Astrocyte (in vitro differentiated cells and primary cell): ENCODE results near the gene SHC3. TPM values are rescaled to one million over a fixed set of nuclear protein-coding genes. Genes with fewer than 3 reads are reported as not detected.

Experiments
- DNase-seq: peaks from one replicate; pipeline ENCODE4 v3.0.0-alpha.2; 2010; ENCODE audit warnings: low read depth
- FAIRE-seq: peaks from 2 replicates; lab custom pipeline; 2011; peaks lifted over from hg19 to GRCh38; lab: Jason Lieb, UNC
- H2AFZ ChIP-seq: 2 replicates; pipeline ENCODE4 v1.6.0; 2012; ENCODE audit warnings: low read depth, low read length, inconsistent platforms
- H3K27ac ChIP-seq: 2 replicates; pipeline ENCODE4 v1.5.1; 2011; ENCODE audit warnings: low read depth, low read length, inconsistent platforms
- H3K27me3 ChIP-seq: 2 replicates; pipeline ENCODE4 v1.6.0; 2011; ENCODE audit warnings: low read length, inconsistent platforms; ENCODE audit not compliant: insufficient read depth
- H3K36me3 ChIP-seq: 2 replicates; pipeline ENCODE4 v1.5.1; 2011; ENCODE audit warnings: low read length, inconsistent platforms; ENCODE audit not compliant: insufficient read depth
- H3K4me1 ChIP-seq: 2 replicates; pipeline ENCODE4 v1.5.1; 2011; ENCODE audit warnings: low read length, inconsistent platforms; ENCODE audit not compliant: insufficient read depth
- H3K4me2 ChIP-seq: 2 replicates; pipeline ENCODE4 v1.6.0; 2012; ENCODE audit warnings: low read length, inconsistent platforms
- H3K4me3 ChIP-seq: 2 replicates; pipeline ENCODE4 v1.5.1; 2011; ENCODE audit warnings: low read depth, mild to moderate bottlenecking, low read length, inconsistent platforms; ENCODE audit not compliant: insufficient read depth
- H3K79me2 ChIP-seq: 2 replicates; pipeline ENCODE4 v1.6.0; 2012; ENCODE audit warnings: mild to moderate bottlenecking, low read length, inconsistent platforms; ENCODE audit not compliant: insufficient read depth
- H3K9ac ChIP-seq: 2 replicates; pipeline ENCODE4 v1.6.0; 2012; ENCODE audit warnings: mild to moderate bottlenecking, low read length, inconsistent platforms
- H3K9me3 ChIP-seq: 2 replicates; pipeline ENCODE4 v1.5.1; 2012; ENCODE audit warnings: low read depth, mild to moderate bottlenecking, low read length, inconsistent platforms; ENCODE audit not compliant: insufficient read depth
- H4K20me1 ChIP-seq: 2 replicates; pipeline ENCODE4 v1.6.0; 2012; ENCODE audit warnings: low read length, inconsistent platforms; ENCODE audit not compliant: insufficient read depth
- H3K27ac Mint-ChIP-seq: one replicate; pipeline ENCODE4 v1.8.0; 2021; ENCODE audit warnings: mild to moderate bottlenecking, mixed read lengths; ENCODE audit not compliant: unreplicated experiment
- H3K27me3 Mint-ChIP-seq: one replicate; pipeline ENCODE4 v1.8.0; 2021; ENCODE audit warnings: low read depth, mixed read lengths; ENCODE audit not compliant: unreplicated experiment
- H3K36me3 Mint-ChIP-seq: one replicate; pipeline ENCODE4 v1.8.0; 2021; ENCODE audit warnings: low read depth, mixed read lengths; ENCODE audit not compliant: unreplicated experiment
- H3K4me1 Mint-ChIP-seq: one replicate; pipeline ENCODE4 v1.8.0; 2021; ENCODE audit warnings: low read depth, mixed read lengths; ENCODE audit not compliant: unreplicated experiment
- H3K4me3 Mint-ChIP-seq: one replicate; pipeline ENCODE4 v1.8.0; 2021; ENCODE audit warnings: mild to moderate bottlenecking, moderate library complexity, mixed read lengths; ENCODE audit not compliant: unreplicated experiment
- H3K9me3 Mint-ChIP-seq: one replicate; pipeline ENCODE4 v1.8.0; 2021; ENCODE audit warnings: mild to moderate bottlenecking, mixed read lengths; ENCODE audit not compliant: unreplicated experiment
- EZH2 ChIP-seq: IDR thresholded peaks from 2 replicates; pipeline ENCODE4 v1.6.1; 2012; ENCODE audit warnings: mild to moderate bottlenecking, low read length, inconsistent platforms; ENCODE audit not compliant: insufficient read depth
- total RNA-seq: library from RNA; stranded (reverse); gene quantifications from 2 replicates; pipeline ENCODE4 v1.2.1, GENCODE V29; 2021
- TF ChIP-seq, protein P1 (sequence below): IDR thresholded peaks from 2 replicates; pipeline ENCODE4 v1.5.1; 2011; ENCODE audit warnings: low read depth, mild to moderate bottlenecking, inconsistent platforms, low read length, moderate library complexity; ENCODE audit not compliant: insufficient read depth

The SHC3 gene
- total RNA-seq, 1 donor from 2014 or later = 4.6 TPM

GRCh38 chr9:89052470-89053097 is 126.0 kb downstream of the SHC3 start:
- FAIRE-seq = no peak
- peaks cover 2% of the 10 kb centered on the region for H3K36me3 Mint-ChIP-seq

GRCh38 chr9:89051421-89052025 is 127.1 kb downstream of the SHC3 start:
- TF ChIP-seq EZH2 = no peak
- TF ChIP-seq, protein P1, sequence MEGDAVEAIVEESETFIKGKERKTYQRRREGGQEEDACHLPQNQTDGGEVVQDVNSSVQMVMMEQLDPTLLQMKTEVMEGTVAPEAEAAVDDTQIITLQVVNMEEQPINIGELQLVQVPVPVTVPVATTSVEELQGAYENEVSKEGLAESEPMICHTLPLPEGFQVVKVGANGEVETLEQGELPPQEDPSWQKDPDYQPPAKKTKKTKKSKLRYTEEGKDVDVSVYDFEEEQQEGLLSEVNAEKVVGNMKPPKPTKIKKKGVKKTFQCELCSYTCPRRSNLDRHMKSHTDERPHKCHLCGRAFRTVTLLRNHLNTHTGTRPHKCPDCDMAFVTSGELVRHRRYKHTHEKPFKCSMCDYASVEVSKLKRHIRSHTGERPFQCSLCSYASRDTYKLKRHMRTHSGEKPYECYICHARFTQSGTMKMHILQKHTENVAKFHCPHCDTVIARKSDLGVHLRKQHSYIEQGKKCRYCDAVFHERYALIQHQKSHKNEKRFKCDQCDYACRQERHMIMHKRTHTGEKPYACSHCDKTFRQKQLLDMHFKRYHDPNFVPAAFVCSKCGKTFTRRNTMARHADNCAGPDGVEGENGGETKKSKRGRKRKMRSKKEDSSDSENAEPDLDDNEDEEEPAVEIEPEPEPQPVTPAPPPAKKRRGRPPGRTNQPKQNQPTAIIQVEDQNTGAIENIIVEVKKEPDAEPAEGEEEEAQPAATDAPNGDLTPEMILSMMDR = no peak
- Histone ChIP-seq H3K27ac (no peak overlapping the region), H2AFZ (no peak overlapping the region), H3K36me3 (peaks cover 6% of the 10 kb centered on the region), H3K4me3 (no peak overlapping the region), H3K79me2 (no peaks in the 10 kb centered on the region), H3K27me3 (no peaks in the 10 kb centered on the region), H3K9me3 (no peaks in the 10 kb centered on the region), H3K9ac (no peak overlapping the region), H3K4me1 (no peaks in the 10 kb centered on the region), H4K20me1 (no peaks in the 10 kb centered on the region), H3K4me2 (no peak overlapping the region)
- no peak overlapping the region for H3K27ac Mint-ChIP-seq
- FAIRE-seq (no peak), DNase-seq (no peak)
- H3K27me3 Mint-ChIP-seq = no peaks in the 10 kb centered on the region
- H3K4me3 Mint-ChIP-seq = no peak overlapping the region
- H3K36me3 Mint-ChIP-seq = peaks cover 5% of the 10 kb centered on the region
- no peaks in the 10 kb centered on the region for H3K9me3 Mint-ChIP-seq
- H3K4me1 Mint-ChIP-seq = no peaks in the 10 kb centered on the region

More at GRCh38 chr9:89052470-89053097, 126.0 kb downstream of the SHC3 start:
- Histone ChIP-seq H3K27me3 (no peaks in the 10 kb centered on the region), H3K9ac (no peak overlapping the region), H3K36me3 (peaks cover 6% of the 10 kb centered on the region), H3K9me3 (no peaks in the 10 kb centered on the region), H3K4me1 (no peaks in the 10 kb centered on the region), H3K4me2 (no peak overlapping the region), H2AFZ (no peak overlapping the region), H3K4me3 (no peak overlapping the region), H3K79me2 (no peaks in the 10 kb centered on the region), H4K20me1 (no peaks in the 10 kb centered on the region), H3K27ac (no peak overlapping the region)
- no peak for TF ChIP-seq EZH2
- TF ChIP-seq, protein P1 = no peak
- DNase-seq = no peak
- Mint-ChIP-seq H3K4me3 (no peak overlapping the region), H3K4me1 (no peaks in the 10 kb centered on the region), H3K9me3 (no peaks in the 10 kb centered on the region), H3K27me3 (no peaks in the 10 kb centered on the region), H3K27ac (no peak overlapping the region)

DNA sequence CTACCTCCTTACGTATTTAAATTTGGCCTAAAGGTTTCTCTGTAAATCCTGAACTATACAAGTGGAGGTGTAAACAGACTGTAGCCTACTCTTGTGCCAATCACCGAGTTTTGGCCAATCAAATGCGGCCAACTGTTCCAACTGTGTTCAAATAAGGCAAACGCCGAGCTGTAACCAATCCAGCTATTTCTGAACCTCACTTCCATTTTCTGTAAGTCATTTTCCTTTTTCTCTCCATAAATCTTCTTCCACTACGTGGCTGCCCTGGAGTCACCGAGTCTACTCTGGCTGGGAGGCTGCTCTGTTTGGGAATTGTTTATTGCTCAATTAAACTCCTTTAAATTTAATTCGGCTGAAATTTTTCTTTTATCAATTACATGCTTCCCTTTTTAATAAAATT is 129.0 kb downstream of the SHC3 start:
- no peak overlapping the region for H3K27ac Mint-ChIP-seq
- H3K9me3 Mint-ChIP-seq = no peaks in the 10 kb centered on the region
- H3K27ac ChIP-seq = no peak overlapping the region
- H3K27me3 ChIP-seq = no peaks in the 10 kb centered on the region
- H2AFZ ChIP-seq = no peak overlapping the region
- no peaks in the 10 kb centered on the region for H4K20me1 ChIP-seq
- DNase-seq (no peak), FAIRE-seq (no peak)
- H3K9ac ChIP-seq = no peak overlapping the region
- H3K4me2 ChIP-seq = no peak overlapping the region
- H3K4me1 ChIP-seq = no peaks in the 10 kb centered on the region
- no peak overlapping the region for H3K4me3 ChIP-seq
- no peaks in the 10 kb centered on the region for H3K27me3 Mint-ChIP-seq
- peaks cover 18% of the 10 kb centered on the region for H3K36me3 ChIP-seq
- no peaks in the 10 kb centered on the region for H3K9me3 ChIP-seq
- no peak overlapping the region for H3K4me3 Mint-ChIP-seq
- no peaks in the 10 kb centered on the region for H3K79me2 ChIP-seq
- H3K4me1 Mint-ChIP-seq = no peaks in the 10 kb centered on the region
- peaks cover 5% of the 10 kb centered on the region for H3K36me3 Mint-ChIP-seq
- no peak for TF ChIP-seq EZH2
- TF ChIP-seq, protein P1 = no peak
